Small intestine (tissue), 7 donors: ENCODE data around the gene PGAM5. TPM values are rescaled to one million over a fixed set of nuclear protein-coding genes. Genes with fewer than 3 reads are reported as not detected.

Experiments used
- DNase-seq, 2 donors: peaks; one replicate each; pipeline versions ENCODE4 v3.0.0 to v3.0.0-alpha.2; 2013
- FAIRE-seq: peaks from 2 replicates; lab custom pipeline; 2012; peaks lifted over from hg19 to GRCh38; lab: Jason Lieb, UNC
- H3K27ac ChIP-seq, 3 donors: one replicate each; pipeline ENCODE4 v1.5.1; 2013; ENCODE audit warnings: low read length in 2 of 3, mild to moderate bottlenecking in 2 of 3, control low read depth in 1 of 3, inconsistent platforms in 1 of 3, low read depth in 1 of 3, moderate library complexity in 1 of 3
- H3K27me3 ChIP-seq, 3 donors: one replicate each; pipeline ENCODE4 v1.6.1; 2013; ENCODE audit warnings: low read length in 3 of 3, inconsistent platforms in 1 of 3; ENCODE audit not compliant: control insufficient read depth in 3 of 3, insufficient read depth in 3 of 3
- H3K36me3 ChIP-seq, 3 donors: one replicate each; pipeline ENCODE4 v1.6.1; 2013; ENCODE audit warnings: low read length in 3 of 3, inconsistent platforms in 1 of 3, low read depth in 1 of 3, mild to moderate bottlenecking in 1 of 3, moderate library complexity in 1 of 3; ENCODE audit not compliant: control insufficient read depth in 3 of 3, insufficient read depth in 2 of 3
- H3K4me1 ChIP-seq, 3 donors: one replicate each; pipeline ENCODE4 v1.6.1; 2013; ENCODE audit warnings: low read length in 2 of 3, inconsistent platforms in 1 of 3, low read depth in 1 of 3, mild to moderate bottlenecking in 1 of 3, moderate library complexity in 1 of 3; ENCODE audit not compliant: control insufficient read depth in 3 of 3, insufficient read depth in 2 of 3
- H3K4me3 ChIP-seq, 3 donors: one replicate each; pipeline ENCODE4 v1.5.1; 2013; ENCODE audit warnings: low read length in 3 of 3, control low read depth in 1 of 3, inconsistent platforms in 1 of 3, low read depth in 1 of 3, mild to moderate bottlenecking in 1 of 3, moderate library complexity in 1 of 3
- H3K9me3 ChIP-seq, 2 donors: one replicate each; pipeline ENCODE4 v1.6.1; 2013; ENCODE audit warnings: low read depth in 1 of 2, low read length in 1 of 2; ENCODE audit not compliant: control insufficient read depth in 2 of 2, insufficient read depth in 1 of 2
- WGBS, 3 donors: extraction: QIAGEN DNeasy Blood & Tissue Kit; methylation state at CpG; one replicate each; pipeline ENCODE4 v1.1.7; 2013; 5-methylcytosine and 5-hydroxymethylcytosine counted together
- polyA plus RNA-seq, 4 donors: library from polyadenylated mRNA; stranded (reverse) in 3 of 4; unstranded in 1 of 4; fragments of 200-250 nt in 3 of 4; fragments of 120-200 nt in 1 of 4; gene quantifications; one replicate each; pipeline versions ENCODE4 v1.2.1 to v1.2.3, GENCODE V29; 2013
- donor health status: healthy with polysubstance abuse.
- donor health status: control.
- donor health status: control.
- donor health status: Bipolar disorder and iron deficiency.
- donor health status: healthy.

PGAM5 gene
- polyA plus RNA-seq, 4 donors: 9.5 to 35.5 (median 15.8) TPM

DNA sequence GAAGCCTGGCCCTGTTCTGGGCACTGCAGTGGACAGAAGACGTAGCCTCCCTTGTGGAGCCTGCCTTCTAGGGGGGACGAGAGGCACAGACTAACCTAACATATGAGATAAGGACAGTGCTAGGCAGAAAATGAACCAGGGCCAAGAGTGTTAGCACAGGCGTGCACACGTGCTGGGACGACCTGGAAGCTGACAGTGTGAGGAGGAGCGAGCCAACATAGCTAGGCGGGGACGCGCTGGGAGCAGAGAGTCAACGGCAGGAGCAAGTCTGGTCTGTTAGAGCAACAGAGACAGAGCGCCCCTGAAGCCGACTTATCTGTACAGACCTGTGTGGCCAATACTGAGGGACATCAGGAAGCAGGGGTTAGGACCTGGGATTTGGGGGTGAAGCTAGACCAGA, 15.2 kb upstream of the PGAM5 start:
- H3K9me3 ChIP-seq: no peaks in the 10 kb centered on the region
- FAIRE-seq (no peak), DNase-seq (no peak)
- H3K27me3 ChIP-seq: no peaks in the 10 kb centered on the region
- peaks cover 6 to 45% (median 10%) of the 10 kb centered on the region in 3 donors for H3K36me3 ChIP-seq
- 88 to 90% (median 89%) methylated on average over 12 of the region's 12 CpGs for WGBS, 3 donors
- H3K4me3 ChIP-seq: no peak overlapping the region
- H3K4me1 ChIP-seq: no peaks in the 10 kb centered on the region
- H3K27ac ChIP-seq: no peak overlapping the region

DNA sequence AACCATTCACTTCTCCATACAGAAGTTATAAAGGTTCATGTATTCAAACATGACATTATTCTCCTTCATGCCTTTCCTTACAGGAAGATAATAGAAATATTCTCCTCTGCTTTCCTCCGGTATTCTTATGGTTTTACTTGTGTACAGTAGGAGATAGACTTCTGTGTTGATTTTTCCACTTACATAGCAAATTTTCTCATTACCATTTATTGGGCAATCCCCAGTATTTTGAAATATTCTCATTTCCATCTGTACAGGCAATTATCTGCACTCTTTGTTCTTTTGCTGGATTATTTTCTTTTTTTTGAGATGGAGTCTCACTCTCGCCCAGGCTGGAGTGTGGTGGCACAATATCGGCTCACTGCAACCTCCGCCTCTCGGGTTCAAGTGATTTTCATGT, 12.3 kb upstream of the PGAM5 start:
- Histone ChIP-seq H3K27ac (no peak overlapping the region), H3K4me3 (no peak overlapping the region), H3K4me1 (no peaks in the 10 kb centered on the region), H3K36me3 (peaks cover 6 to 62% (median 16%) of the 10 kb centered on the region in 3 donors), H3K27me3 (no peaks in the 10 kb centered on the region), H3K9me3 (no peaks in the 10 kb centered on the region)
- 82 to 87% (median 87%) methylated on average over 5 of the region's 5 CpGs for WGBS, 3 donors
- DNase-seq (no peak), FAIRE-seq (no peak)

DNA sequence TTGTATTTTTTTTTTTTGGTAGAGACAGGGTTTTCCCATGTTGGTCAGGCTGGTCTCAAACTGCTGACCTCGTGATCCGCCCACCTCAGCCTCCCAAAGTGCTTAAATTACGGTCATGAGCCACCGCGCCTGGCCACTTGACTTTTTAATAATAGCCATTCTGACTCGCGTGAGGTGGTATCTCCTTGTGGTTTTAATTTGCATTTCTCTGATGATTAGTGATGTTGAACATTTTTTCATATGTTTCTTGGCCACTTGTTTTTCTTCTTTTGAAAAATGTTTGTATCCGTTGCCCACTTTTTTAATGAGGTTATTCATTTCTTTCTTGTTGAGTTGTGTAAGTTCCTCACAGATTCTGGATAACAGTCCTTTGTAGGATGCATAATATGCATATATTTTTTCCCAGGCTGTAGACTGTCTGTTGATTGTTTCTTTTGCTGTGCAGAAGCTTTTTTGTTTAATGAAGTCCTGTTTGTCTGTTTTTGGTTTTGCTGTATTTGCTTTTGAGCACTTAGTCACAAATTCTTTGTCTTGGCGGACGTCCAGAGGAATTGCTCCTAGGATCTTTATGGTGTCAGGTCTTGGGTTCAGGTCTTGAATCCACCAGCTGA, 10.3 kb upstream of the PGAM5 start:
- H3K27ac ChIP-seq: no peak overlapping the region
- no peaks in the 10 kb centered on the region for H3K27me3 ChIP-seq
- no peak overlapping the region for H3K4me3 ChIP-seq
- FAIRE-seq: no peak
- H3K4me1 ChIP-seq: no peaks in the 10 kb centered on the region
- no peak for DNase-seq
- 86 to 91% (median 91%) methylated on average over 10 of the region's 10 CpGs for WGBS, 3 donors
- H3K9me3 ChIP-seq: no peaks in the 10 kb centered on the region
- H3K36me3 ChIP-seq: peaks cover 6 to 64% (median 23%) of the 10 kb centered on the region in 3 donors

DNA sequence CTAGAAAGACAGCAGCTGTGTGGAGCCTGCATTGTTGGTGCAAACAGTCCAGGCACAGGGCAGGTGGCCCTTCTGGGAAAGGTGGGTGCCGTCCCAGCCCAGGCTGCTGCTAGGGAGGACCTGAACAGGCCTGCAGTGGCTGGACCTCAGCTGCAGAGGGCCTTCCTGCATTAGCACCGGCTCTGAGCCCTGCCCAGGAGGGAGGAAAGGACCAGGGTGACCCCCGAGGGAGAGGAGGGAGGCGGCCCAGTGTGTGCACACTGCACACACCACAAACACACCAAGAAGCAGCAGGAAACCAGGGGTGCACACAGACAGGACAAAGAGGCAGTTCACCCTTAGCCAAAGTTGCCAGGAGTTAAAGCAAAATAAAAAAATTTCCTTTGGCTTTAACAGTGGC, 8.0 kb upstream of the PGAM5 start:
- H3K27ac ChIP-seq: no peak overlapping the region
- no peak for DNase-seq
- 72 to 88% (median 78%) methylated on average over 4 of the region's 4 CpGs for WGBS, 3 donors
- no peaks in the 10 kb centered on the region for H3K4me1 ChIP-seq
- no peak overlapping the region for H3K4me3 ChIP-seq
- H3K9me3 ChIP-seq: no peaks in the 10 kb centered on the region
- FAIRE-seq: no peak
- peaks cover 0 to 51% (median 21%) of the 10 kb centered on the region in 3 donors for H3K36me3 ChIP-seq
- H3K27me3 ChIP-seq: no peaks in the 10 kb centered on the region

DNA sequence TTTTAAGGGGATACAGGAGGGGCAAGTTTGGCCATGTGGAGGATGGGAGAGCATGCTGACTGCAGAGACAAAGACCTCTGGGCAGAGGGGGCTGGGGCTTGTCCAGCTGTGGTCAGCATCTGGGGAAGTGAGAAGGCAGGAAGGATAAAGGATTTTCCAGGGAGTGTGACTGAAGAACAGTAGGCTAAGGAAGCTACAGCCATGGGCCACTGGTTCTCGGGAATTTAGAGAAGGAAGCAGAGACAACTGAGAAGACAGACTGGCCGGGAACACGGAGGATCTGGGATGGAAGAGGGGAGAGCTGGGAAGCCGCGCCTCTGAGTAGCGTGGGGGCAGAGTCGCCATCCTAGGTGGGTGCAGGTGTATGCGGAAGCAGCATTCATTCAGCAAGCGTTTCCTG, 7.0 kb upstream of the PGAM5 start:
- Histone ChIP-seq H3K9me3 (no peaks in the 10 kb centered on the region), H3K4me3 (no peak overlapping the region), H3K27me3 (no peaks in the 10 kb centered on the region), H3K4me1 (no peaks in the 10 kb centered on the region), H3K27ac (no peak overlapping the region), H3K36me3 (peaks cover 0 to 46% (median 21%) of the 10 kb centered on the region in 3 donors)
- FAIRE-seq (no peak), DNase-seq (no peak)
- WGBS, 3 donors: 95 to 98% (median 97%) methylated on average over 9 of the region's 9 CpGs

DNA sequence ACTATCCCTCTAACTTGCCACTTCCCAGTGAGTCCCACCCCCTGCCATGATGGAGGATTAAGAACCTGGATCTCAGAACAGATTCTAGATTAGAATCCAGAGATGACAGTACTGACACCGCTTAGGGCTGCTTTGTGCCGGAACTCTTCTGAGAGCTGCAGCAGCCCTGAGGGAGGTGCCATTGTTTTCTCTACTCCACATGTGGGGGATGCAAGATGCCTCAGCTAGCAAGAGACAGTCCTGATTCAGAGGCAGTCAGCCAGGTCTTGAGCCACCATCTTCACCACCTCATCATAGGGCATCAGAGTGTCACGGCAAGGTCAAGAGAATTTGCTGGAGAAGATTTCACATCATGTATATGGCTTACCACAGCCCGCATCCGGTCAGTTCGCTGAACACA, 3.4 kb upstream of the PGAM5 start:
- H3K9me3 ChIP-seq: no peaks in the 10 kb centered on the region
- no peaks in the 10 kb centered on the region for H3K27me3 ChIP-seq
- no peak overlapping the region for H3K27ac ChIP-seq
- H3K36me3 ChIP-seq: peaks cover 0 to 23% (median 11%) of the 10 kb centered on the region in 3 donors
- H3K4me3 ChIP-seq: no peak overlapping the region
- no peak for DNase-seq
- WGBS, 3 donors: 95 to 97% (median 95%) methylated on average over 6 of the region's 6 CpGs
- peaks cover 0 to 6% (median 3%) of the 10 kb centered on the region in 3 donors for H3K4me1 ChIP-seq
- no peak for FAIRE-seq

DNA sequence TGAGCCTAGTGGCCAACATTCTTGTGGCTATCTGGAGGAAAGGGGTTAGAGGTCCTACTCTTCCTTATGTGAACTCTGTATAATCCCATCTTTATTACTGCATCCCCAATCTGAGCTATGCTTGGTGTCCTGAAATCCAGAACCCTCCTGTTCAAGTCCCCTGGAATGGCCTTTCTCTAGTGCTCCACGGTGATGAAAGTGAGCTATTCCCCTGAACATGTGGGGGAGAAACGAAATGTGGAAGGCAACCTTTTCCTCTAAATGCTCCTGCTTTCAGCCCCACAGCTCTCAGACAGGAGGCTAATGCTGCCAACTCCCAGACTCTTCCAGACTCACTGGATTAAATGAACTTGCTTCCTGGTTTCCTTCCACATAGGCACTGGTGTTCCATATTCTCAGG, 2.5 kb upstream of the PGAM5 start:
- 66 to 82% (median 78%) methylated on average over 2 of the region's 2 CpGs for WGBS, 3 donors
- Histone ChIP-seq H3K4me3 (no peak overlapping the region), H3K36me3 (peaks cover 0 to 14% (median 7%) of the 10 kb centered on the region in 3 donors), H3K9me3 (no peaks in the 10 kb centered on the region), H3K27me3 (no peaks in the 10 kb centered on the region), H3K27ac (peak overlapping the region in 1 of 3 donors; percentile 50), H3K4me1 (peaks cover 0 to 6% (median 3%) of the 10 kb centered on the region in 3 donors)
- FAIRE-seq (no peak), DNase-seq (peak in 1 of 2 donors; percentile 20)

DNA sequence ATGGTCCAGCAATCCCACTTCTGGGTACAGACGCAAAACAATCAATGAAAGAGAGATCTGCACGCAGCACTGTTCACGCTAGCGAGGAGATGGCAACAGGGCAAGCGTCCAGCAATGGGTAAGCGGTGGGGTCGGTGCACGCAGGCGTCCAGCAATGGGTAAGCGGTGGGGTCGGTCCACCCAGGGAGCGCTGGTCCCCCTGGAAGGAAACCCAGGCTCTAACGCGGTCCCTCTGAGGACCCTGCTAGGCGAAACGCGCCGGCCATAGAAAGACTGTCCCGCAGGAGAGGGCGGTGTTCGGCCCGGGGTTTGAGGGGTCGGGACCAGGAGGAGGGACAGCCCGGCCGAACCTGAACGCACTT, 618 bp upstream of the PGAM5 start:
- peaks cover 0 to 6% (median 3%) of the 10 kb centered on the region in 3 donors for H3K4me1 ChIP-seq
- WGBS, 3 donors: 1% methylated on average over 26 of the region's 26 CpGs

More for the DNA sequence above, 618 bp upstream of the PGAM5 start:
- peak overlapping the region; percentile 42 to 95 (median 91) for H3K4me3 ChIP-seq
- DNase-seq (no peak), FAIRE-seq (no peak)
- no peaks in the 10 kb centered on the region for H3K9me3 ChIP-seq
- H3K27ac ChIP-seq: peak overlapping the region; percentile 81 to 92 (median 87)
- peaks cover 0 to 24% (median 0%) of the 10 kb centered on the region in 3 donors for H3K36me3 ChIP-seq
- H3K27me3 ChIP-seq: no peaks in the 10 kb centered on the region
